Measurements from ENCODE around the gene PRC1.
"Not testable (repeated sequence)": the region's sequence is repeated elsewhere in the genome, so short reads cannot be mapped to it uniquely, and the experiment has no call there.

Gene PRC1

DNA sequence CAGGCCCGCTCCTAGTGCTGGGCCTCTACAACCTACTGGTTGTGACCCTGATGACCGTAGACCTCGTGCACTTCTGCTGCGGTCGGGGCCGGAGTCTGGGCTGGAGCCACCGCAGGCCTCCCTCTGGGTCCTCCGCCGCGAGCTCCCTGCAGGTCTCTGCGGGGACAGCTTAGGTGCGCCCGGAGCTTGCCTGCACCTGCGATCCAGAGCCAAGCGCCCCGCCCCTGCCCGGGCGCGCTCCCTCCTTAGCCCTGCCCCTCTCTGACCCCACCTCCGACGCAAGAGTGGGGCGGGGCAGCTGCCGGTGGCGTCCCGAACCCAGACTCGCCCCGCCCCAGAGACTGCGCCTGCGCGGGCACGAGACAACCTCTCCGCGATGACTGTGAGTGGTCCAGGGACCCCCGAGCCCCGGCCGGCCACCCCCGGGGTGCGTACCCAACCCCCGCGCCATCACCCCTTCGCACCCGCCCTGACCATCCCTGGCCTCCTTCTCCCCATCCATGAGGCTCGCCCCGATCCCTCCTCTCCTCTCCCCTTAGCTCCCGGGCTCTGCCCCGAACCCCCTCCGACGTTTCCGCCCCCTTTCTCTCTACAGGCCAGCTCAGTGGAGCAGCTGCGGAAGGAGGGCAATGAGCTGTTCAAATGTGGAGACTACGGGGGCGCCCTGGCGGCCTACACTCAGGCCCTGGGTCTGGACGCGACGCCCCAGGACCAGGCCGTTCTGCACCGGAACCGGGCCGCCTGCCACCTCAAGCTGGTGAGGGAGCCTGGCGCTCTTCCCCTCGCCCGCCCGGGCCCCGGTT, 59.2 kb downstream of the PRC1 start, which contains the start of gene UNC45A:
Gene UNC45A, plus strand, starts transcription at position 337 of the 803 bp plus-strand sequence. Its CDS starts 40 bp downstream, at position 377.
- DNase-seq (ENCODE audit: low read depth in 2 of 2), result peak; percentile 90 to 94

DNA sequence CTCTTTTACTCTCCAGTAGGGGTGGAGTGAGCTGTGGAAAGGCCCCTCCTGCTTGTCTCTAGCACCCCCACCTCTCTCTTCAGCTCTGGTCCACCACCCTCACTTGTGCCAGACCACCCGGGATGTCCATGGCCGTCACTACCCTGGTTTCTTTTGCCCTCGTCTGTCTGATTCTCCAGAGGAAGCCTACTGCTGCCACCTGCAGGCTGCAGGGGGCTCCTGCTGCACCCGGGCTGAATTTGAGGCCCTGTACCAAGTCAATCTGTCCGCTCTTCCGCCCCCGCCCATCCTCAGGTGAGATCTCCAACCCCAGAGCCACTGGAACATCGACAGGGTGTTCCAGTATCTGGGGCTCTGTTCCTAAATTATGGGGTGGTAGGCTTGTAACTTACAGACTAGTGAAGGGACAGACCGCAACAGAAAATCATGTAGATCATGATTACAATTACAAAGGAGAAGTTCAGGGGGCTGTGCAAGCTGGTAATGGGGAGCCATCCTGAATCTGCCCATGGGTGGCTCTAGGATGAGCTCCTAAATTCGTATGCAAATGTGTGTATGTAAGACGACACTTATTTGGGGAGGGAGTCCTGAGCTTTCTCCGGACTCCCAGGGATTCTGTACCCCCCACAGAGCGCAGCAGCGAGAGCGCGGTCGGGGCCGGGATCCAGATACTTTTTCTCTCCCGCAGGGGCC, 59.9 kb downstream of the PRC1 start:
- peak; percentile 77 to 87 for DNase-seq (ENCODE audit: low read depth in 2 of 2)

DNA sequence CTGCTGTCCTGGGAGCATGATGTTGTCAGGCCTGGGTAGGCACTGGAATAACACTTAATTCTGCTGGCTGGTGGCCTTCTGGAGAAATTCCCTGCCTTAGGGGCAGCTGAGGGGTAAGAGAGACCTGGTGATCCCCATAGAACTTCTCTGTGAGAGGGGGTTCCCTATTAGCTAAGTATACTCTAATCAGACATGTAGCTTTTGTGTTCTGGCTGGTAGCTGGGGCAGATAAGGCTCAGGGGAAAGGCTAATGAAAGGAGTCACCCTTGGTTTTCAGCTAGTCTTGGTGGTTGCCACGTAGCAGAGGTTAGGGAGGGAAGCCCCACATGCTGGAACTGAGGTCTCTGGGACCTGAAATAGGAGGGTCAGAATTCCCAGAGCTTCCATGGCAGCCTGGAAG, 61.0 kb downstream of the PRC1 start:
- no peak for DNase-seq (ENCODE audit: low read depth in 2 of 2)

DNA sequence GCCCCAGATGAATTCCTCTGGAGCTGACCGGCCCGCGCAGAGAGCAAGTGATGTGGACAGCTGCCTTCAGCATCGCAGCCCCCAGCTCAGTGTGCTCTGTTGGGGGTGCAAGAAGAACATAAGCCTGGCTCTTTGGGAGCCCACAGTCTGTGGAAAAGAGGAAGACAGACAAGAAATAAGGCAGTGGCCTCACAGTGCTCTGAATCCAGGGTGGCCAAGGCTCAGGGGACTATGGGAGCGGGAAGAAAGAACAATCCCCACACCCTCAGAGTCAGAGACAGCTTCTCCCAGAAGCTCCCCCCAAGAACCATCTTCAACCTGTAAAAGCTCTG, 61.7 kb downstream of the PRC1 start:
- DNase-seq (ENCODE audit: low read depth in 2 of 2), result no peak

DNA sequence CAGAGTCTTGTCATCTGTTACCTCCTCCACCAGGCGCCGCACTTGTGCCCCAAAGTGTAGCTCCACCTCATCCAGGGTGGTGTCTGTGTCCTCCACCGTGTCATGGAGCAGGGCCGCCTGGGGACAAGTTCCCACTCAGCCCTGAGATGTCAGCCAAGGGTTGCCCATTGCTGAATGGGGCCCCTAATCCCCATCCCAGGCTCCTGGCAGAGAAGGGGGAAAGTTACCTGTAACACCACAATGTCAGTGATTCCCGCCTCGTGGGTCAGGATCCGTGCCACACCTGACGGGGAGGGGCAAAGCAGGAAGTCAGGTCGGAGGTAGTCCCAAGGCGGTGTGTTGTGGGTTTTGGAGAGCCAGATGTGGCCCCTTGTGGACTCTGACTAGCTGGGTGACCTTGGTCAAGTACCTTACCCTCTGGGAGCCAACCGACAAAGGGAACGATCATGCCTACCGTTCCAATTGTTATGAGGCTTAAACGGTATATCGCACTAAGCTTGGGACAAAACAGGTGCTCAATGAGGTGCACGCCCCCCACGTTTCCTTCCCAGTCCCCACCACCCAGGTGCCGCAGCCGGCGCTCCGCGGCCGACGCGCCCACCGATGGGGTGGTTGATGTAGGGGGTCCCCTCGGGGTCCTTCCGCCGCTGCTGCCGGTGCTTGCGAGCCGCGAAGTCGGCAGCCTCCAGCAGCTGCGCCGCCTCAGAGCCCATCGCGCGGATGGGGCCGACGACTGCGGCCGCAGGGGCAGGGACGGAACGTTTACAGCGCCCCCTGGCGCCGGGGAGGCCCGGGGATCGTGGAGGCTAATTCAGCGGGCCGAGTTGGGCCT, 62.3 kb downstream of the PRC1 start, which contains the start of gene HDDC3:
Gene HDDC3, minus strand, starts transcription at position 722 of the 832 bp plus-strand sequence. Its CDS starts 9 bp downstream, at position 713.
- peak; percentile 82 to 85 for DNase-seq (ENCODE audit: low read depth in 2 of 2)

DNA sequence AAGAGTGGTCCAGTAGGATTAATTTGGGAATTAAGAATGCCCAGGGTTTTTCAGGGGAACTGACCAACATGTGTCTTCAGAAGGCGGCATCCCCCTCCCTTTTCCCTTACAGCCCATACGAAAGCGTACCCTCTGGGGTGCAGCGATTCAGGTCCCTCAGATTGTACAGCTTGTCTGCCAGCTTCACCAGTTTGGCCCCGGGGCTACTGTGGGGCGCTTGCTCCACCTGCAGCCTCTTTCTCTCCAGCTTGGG, 62.8 kb downstream of the PRC1 start:
- DNase-seq (ENCODE audit: low read depth in 2 of 2), result no peak

DNA sequence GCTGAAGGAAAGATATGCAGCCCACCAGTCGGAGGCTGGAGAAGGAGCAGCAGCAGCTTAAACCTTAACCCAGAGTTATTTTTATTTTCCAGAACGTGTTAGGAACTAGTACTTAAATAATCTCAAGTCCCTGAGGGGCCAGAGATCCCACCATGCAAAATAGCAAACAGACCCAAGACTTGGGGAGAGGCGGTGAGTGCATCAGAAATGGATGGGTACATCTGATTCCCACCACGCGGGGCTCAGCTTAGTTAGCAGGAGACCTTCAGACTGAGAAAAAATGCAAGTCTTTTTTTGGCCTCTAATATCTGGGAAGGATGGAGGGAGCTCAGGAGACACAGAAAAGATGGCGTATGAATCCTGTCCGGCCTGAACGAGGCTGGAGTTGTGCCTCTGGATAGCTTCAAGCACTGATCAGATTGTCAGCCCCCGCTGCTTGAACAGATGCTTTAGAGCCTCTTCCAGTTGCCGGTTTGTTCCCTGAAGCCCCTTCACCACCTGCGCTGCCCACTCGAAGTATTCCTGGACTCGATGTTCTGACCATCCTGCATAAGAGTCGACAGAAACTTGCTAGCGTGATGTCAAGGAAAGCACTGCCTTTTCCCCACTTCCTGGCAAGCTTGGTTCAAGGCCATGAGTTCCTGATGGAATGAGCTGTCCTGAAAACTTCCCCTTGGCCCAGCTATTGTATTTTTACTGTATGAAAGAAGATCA, 63.3 kb downstream of the PRC1 start:
- no peak for DNase-seq (ENCODE audit: low read depth in 2 of 2)

DNA sequence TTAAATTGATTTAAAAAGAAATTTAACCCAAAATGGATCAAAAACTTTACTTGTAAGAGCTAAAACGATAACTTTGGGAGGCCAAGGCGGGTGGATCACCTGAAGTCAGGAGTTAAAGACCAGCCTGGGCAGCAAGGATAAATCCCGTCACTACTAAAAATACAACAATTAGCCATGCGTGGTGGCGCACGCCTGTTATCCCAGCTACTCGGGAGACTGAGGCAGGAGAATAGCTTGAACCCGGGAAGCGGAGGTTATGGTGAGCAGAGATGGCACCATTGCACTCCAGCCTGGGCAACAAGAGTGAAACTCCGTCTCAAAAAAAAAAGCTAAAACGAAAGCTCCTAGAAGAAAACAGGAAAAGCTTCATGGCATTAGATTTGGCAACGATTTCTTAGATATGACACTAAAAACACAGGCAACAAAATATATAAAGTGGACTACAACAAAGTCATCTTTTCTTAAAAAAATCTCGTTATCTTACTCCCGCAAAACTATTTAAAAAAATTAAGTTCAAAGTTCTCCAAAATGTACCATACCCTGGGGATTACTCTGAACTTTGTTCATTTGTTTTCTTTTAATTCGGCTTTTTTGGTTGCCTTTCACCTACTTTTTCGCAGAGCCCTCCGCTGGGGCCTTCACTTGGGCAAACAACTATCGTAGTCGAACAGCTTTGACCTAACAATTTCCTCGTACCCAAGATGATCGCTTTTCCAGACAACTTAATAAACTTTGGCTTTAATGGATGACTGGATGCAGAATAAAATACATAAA, 64.9 kb downstream of the PRC1 start:
- DNase-seq (ENCODE audit: low read depth in 2 of 2), result no peak

DNA sequence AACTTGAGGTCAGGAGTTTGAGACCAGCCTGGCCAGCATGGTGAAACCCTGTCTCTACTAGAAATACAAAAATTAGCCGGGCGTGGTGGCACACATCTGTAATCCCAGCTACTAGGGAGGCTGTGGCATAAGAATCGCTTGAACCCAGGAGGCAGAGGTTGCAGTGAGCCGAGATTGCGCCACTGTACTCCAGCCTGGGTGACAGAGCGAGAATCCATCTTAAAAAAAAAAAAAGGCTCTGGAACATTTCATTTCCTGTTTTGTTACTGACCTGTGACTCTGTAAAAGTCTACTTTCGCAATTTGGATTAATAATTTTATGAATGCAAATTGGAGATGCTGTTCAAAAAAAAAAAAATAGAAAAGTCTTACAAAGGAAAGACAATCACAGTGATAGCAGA, 66.2 kb downstream of the PRC1 start:
- DNase-seq (ENCODE audit: low read depth in 2 of 2), result not testable (repeated sequence)

DNA sequence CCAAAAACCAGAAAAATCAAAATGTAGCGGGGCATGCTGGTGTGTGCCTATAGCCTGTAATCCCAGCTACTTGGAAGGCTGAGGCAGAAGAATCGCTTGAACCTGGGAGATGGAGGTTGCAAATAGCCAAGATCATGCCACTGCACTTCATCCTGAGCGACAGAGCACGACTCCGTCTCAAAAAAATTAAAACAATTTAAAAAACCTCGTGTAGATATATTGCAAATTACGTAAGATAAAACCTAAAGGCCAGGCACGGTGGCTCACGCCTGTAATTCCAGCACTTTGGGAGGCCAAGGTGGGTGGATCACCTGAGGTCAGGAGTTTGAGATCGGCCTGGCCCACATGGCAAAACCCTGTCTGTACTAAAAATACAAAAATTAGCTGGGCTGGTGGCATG, 67.6 kb downstream of the PRC1 start:
- DNase-seq (ENCODE audit: low read depth in 2 of 2), result not testable (repeated sequence)

DNA sequence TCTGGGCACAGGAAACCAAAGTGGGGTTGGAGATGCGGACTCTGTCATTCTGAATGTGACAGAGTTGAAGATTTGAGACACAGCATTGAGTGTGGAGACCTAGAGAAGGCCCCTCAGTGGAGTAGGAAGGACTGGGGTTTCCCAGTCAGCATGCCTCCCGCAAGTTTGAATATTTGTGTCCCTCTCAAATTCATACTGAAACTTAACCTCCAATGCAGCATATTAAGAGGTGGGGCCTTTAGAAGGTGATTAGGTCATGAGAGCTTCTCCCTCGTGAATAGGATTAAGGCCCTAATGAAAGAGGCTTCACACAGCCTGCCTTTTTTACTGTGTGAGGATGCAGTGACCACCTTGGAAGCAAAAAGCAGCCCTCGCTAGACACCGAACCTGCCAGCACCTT, 70.0 kb downstream of the PRC1 start:
- DNase-seq (ENCODE audit: low read depth in 2 of 2), result no peak

DNA sequence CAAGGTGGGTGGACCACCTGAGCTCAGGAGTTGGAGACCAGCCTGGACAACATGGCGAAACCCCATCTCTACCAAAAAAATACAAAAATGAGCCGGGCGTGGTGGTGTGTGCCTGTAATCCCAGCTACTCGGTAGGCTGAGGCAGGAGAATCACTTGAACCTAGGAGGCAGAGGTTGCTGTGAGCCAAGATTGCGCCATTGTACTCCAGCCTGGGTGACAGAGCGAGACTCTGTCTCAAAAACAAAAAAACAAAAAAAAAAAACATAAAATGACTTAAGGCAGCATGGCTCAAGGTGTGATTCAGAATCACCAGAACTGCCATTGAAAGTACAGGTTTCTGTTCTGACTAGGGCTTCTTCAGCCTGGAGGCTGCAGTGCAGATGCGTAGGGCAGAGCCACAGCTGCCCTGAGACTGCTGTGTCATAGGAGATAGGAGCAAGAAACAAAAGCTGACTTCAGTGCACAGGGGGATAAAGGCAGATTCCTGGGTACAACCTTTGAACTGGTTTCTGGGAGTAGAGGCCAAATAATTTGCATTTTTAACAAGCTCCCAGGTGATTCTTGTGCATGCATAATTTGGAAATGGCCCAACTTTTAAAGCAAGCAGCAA, 71.5 kb downstream of the PRC1 start:
- peak in 1 of 2 donors; percentile 37 for DNase-seq (ENCODE audit: low read depth in 2 of 2)

DNA sequence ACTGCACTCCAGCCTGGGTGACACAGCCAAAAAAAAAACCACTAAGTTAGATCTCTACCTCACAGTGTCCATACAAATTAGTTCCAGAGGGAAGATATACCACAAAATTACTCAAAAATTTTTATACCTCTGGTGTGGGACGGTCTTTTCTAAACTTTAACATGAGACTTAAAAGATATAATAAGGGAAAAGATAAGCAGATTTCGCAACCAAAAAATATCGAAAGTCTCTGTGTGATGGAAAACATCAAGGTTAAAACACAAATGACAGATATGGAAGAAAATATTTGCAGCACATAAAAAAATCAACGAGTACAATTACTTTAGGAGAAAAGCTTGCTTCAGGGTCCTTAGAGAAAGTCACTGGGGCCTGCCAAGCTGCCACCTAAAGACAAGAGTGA, 72.4 kb downstream of the PRC1 start:
- no peak for DNase-seq (ENCODE audit: low read depth in 2 of 2)

DNA sequence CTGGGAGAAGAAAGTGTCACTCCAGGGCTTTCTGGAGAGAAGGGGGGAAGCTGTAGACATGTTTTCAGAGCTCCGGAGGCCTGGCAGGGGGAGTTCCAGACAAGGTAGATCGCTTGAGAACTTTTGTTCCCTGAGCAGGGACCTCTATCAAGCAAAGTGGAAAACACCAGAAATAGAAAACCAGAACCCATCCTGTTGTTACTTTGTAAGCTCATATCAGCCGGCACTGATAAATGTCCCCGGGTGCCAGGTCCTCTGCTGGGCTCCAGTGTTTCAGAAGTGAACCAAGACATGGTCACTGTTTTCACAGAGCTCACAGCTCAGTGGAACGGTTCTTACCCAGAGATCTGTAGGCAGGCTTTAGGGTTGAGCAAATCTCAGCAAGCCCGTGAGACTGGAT, 75.5 kb downstream of the PRC1 start:
- no peak for DNase-seq (ENCODE audit: low read depth in 2 of 2)

DNA sequence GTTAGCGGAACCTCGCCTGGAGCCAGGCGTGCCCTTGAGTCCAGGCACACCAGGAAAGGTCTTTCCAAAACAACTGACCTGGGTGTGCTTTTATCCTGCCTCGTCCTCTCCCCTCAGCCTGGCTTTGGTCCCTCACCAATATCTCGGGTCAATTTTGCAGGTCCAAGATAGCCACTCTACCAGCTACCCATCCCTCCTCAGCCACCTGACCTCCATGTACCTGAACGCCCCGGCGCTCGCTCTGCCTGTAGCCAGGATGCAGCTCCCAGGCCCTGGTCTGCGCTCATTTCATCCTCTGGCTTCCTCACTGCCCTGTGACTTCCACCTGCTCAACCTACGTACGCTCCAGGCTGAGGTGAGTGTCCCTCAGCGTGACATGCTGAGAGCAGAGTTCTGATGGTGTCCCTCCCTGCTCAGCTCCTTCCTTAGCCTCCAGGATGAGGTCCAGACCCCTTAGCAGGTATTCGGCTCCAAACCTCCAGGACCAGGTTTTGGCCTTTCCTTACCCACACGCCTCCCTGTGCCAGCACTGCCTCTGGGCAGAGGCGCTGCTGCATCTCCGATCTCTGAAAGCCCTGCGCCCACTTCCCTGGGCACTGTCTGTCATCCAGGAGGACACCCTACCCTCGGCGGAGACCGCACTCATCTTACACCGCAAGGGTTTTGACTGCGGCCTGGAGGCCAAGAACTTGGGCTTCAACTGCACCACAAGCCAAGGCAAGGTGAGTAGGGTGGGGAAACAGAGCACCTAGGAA, 76.1 kb downstream of the PRC1 start:
- no peak for DNase-seq (ENCODE audit: low read depth in 2 of 2)

DNA sequence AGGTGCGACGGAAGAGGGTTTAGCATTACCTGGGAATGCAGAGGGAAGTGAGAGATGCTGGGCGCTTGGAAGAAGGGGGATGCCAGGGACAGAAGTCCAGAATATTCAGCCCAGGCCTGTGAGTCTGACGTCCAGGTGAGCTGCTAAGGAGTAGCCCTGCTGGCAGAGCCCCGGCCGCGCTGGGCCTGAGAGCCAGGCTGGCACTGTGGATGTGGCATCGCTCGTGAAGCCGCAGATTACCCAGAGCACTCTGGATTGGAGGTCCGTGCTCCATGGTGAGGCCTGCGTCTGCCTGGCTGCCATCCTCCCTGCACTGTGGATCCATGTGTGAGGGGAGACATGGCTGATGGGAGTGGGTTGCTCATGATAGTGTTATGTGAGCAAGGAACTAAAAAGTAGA, 76.8 kb downstream of the PRC1 start:
- no peak for DNase-seq (ENCODE audit: low read depth in 2 of 2)

DNA sequence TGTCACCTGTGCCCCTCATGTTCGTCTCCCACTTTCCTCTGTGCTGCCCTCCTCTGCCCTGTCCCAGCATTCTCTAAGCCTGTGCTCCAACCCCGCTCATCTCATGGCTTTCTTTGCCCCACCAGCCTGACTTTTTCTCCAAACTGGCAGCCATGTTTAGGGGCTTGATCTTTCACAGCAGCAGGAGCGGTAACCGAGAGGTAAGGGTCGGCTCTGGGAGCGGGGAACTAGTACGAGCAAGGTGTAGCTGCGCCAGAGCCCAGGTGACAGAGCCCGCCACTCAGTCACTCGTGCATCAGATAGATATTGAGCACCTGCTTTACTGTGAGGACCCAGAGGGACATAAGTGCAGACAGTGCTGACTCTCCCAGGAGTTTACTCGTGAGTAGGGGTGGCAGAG, 77.9 kb downstream of the PRC1 start:
- no peak for DNase-seq (ENCODE audit: low read depth in 2 of 2)
